Measurements from ENCODE around the gene CDK5RAP1.

CDK5RAP1 gene, protein sequence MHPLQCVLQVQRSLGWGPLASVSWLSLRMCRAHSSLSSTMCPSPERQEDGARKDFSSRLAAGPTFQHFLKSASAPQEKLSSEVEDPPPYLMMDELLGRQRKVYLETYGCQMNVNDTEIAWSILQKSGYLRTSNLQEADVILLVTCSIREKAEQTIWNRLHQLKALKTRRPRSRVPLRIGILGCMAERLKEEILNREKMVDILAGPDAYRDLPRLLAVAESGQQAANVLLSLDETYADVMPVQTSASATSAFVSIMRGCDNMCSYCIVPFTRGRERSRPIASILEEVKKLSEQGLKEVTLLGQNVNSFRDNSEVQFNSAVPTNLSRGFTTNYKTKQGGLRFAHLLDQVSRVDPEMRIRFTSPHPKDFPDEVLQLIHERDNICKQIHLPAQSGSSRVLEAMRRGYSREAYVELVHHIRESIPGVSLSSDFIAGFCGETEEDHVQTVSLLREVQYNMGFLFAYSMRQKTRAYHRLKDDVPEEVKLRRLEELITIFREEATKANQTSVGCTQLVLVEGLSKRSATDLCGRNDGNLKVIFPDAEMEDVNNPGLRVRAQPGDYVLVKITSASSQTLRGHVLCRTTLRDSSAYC

DNA sequence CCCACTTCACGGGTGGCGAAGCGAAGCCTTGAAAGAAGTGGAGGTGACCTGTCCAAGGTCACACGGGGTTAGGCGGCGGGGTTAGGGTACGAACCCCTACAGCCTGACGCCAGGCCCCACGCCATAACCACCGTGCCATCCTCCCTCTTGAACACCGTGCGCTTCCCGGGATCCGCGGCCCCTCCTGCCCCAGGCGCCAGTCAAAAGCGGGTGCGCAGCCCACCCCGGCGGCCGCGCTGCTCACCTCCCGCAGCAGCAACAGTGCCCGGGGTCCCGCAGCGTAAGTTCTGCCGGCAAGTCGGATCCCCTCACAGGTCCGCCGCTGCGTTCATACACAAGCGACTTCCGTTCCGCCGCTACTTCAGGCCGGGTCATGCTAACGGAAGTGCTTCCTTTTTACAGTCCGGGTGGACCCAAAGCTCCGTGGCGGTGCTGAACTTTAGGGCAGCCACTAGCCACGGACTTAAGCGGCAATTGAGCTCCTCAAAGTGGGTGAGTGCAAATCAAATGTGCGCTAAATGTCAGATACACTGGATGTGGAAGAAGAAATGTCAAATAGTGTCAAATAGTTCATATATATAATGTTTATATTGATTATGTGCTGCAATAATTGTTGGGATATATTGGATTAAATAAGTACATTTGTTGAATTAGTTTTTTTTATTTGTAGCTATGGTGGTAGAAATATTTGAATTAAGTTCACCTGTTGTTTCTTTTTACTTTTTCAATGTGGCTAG, at the start of gene CDK5RAP1:
TSS of gene CDK5RAP1 (minus strand) at position 336 of the 737 bp plus-strand sequence. CDS start 4,455 bp downstream, outside the sequence.
- H3K27ac ChIP-seq = peak within 1 kb of the TSS; percentile 80

DNA sequence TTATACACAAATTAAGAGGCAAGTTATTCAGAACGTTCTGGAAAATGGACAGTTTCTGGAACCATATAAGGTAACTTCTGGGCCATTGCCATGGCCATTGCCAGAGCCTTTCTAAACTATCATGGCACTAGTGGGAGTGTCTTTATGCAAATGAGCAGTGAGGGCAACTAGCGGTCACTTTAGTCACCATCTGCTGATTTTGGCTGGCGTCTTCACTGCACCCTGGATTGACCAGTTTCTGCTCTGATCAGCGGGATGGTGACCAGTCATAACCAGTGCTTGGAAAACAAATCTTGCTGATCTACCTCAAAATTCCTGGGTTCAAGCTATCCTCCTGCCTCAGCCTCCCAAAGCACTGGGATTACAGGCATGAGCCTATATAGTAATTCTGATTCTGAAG, 49.5 kb upstream of the CDK5RAP1 start:
- H3K27ac ChIP-seq = no peak overlapping the region
- TF ChIP-seq, protein P1, sequence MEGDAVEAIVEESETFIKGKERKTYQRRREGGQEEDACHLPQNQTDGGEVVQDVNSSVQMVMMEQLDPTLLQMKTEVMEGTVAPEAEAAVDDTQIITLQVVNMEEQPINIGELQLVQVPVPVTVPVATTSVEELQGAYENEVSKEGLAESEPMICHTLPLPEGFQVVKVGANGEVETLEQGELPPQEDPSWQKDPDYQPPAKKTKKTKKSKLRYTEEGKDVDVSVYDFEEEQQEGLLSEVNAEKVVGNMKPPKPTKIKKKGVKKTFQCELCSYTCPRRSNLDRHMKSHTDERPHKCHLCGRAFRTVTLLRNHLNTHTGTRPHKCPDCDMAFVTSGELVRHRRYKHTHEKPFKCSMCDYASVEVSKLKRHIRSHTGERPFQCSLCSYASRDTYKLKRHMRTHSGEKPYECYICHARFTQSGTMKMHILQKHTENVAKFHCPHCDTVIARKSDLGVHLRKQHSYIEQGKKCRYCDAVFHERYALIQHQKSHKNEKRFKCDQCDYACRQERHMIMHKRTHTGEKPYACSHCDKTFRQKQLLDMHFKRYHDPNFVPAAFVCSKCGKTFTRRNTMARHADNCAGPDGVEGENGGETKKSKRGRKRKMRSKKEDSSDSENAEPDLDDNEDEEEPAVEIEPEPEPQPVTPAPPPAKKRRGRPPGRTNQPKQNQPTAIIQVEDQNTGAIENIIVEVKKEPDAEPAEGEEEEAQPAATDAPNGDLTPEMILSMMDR (conservative IDR thresholded peaks at IDR 0.05) = no peak

More for the DNA sequence above, at the start of gene CDK5RAP1:
- TF ChIP-seq, protein P1 (conservative IDR thresholded peaks at IDR 0.05) = no peak

DNA sequence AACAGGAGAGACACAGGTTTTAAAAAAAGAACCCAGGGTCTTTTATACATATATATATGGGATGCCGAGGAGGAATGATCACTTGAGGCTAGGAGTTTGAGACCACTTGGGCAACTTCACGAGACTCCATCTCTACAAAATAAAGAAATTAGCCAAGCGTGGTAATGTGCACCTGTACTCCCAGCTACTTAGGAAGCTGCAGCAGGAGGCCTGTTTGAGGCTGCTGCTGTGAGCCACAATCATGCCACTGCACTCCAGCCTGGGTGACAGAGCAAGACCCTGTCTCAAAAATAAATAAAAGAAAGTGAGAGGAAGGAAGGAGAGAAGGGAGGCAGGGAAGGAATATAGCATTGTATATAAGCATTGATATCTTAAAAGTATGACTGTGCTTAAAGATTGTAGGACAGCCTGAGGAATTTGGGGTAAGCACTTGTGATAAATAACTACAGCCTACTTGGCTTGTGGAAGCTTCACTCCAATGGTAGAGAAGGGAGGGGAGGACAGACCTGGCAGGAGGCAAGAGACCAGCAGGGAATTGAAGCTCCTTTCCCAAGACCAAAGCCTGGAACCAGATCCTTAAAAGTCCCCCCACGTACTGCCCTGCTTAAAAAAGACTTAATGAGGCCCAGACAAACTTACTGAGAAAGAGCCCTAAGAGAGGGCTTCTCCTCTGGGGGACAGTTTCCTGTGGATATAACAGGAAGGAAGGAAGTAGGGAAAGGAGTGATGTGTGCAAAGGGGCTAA, 44.7 kb upstream of the CDK5RAP1 start:
- TF ChIP-seq, protein P1 (conservative IDR thresholded peaks at IDR 0.05) = no peak
- peak overlapping the region; percentile 48 for H3K27ac ChIP-seq

DNA sequence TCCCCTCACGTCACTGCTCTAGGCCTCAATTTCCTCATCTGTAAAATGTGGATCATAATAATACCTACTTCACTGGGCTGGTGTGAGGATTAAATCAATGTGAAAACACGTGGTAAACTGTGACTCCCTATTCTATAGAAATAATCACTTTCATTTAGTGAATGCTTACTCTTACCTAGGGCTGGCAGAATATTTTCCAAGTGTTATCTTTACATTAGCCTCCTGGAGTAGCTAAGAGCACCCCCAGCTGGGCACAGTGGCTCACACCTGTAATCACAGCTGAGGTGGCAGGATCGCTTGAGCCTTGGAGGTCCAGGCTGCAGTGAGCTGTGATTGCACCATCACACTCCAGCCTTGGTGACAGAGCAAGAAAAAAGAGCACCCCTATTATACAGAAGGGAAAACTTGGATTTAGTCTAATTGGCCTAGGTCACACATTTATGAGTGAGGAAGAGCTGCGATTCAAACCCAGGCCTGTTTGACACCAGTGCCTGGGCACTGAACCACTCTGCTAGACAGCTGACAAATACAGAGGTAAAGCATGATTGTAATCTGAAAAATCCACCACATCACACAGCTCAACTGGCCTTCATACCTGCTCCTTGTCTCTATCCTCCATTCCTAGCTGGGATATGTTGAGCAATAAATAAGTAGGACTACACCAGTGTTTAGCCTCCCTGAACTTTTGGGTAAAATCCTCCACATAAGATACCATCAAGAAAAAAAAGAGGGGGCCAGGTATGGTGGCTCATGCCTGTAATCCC, 43.7 kb upstream of the CDK5RAP1 start:
- H3K27ac ChIP-seq = 0 out of 2 replicates have a peak overlapping the region, but pooled peaks have one; percentile 6
- TF ChIP-seq, protein P1 (conservative IDR thresholded peaks at IDR 0.05) = 0 out of 2 replicates have a peak, but pooled peaks have one; percentile 30

DNA sequence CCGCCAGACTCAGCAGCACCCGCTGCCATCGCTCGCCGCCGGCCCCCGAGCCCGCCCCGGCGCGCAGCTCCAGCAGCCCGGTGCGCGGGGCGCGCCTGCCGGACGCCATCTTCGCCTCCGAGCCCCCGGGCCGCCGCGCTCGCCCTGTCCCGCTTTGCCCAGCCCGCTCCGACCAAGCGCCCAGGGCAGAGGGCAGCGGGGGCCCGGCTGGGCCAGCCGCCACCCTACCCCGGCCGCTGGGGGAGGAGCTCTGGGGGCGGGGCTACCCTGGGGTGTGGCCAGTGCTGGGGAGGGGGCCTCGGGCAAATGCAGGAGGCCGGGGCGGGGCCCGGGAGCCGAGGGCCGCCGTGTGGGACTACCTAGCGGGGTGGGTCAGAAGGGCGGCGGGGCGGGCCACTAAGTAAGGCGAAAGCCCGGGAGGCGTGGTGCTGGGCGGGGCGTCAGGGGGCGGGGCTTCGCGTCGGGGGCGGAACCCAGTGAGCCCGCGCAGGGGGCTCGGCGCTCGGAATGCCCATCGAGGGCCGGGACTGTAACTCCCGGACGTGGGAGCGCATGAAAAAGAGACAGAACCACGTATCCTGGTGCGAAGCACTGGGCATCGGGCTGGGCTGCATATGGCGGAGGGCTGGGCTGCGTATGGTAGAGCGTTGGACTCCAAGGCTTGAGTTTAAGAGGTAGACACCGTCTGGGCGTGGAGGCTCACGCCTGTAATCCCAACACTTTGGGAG, 42.4 kb upstream of the CDK5RAP1 start, which contains the start of gene SNTA1:
TSS of gene SNTA1 (minus strand) at position 252 of the 728 bp plus-strand sequence. CDS start at position 109, 143 bp downstream.
- TF ChIP-seq, protein P1 (conservative IDR thresholded peaks at IDR 0.05) = no peak
- peak within 1 kb of the TSS; percentile 74 for H3K27ac ChIP-seq

DNA sequence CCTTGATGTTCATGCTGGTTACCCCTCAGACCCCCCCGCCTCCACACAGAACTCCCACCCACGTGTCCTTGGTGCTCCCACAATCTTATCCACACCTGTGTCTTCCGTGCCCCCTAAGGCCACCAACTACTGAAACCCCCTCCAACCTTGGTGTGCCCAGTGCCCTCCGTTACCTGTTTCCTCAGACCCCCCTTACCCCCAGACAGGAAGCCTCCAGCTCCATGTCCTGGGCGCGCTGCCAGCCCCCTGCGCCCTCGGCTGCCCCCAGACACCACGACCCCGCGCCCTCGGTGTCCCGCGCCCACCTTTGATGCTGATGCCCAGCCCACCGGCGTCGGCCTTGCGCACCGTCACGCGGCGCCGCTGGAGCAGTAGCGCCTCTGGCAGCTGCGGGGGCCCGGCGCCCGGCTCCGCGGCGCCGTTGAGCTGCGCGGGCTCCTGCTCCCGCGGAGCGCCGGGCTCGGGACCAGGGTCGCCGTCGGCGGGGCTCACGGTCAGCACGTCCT, 41.7 kb upstream of the CDK5RAP1 start:
- TF ChIP-seq, protein P1 (conservative IDR thresholded peaks at IDR 0.05) = no peak
- peak overlapping the region; percentile 74 for H3K27ac ChIP-seq

Data from VCaP (cell line).